HG03520 (cell line): ENCODE measurements around the gene SLC15A3.
"Not testable (repeated sequence)": the region's sequence is repeated elsewhere in the genome, so short reads cannot be mapped to it uniquely, and the experiment has no call there.

Experiments used
- ATAC-seq: cut with Tn5 transposase; IDR thresholded peaks from one replicate; pipeline ENCODE4 v1.9.1; 2021; ENCODE audit warnings: mild to moderate bottlenecking, moderate library complexity; ENCODE audit not compliant: unreplicated experiment

The SLC15A3 gene

GRCh38 chr11:60977224-60977623 lies 25.2 kb upstream of the SLC15A3 start:
- ATAC-seq: no peak

DNA sequence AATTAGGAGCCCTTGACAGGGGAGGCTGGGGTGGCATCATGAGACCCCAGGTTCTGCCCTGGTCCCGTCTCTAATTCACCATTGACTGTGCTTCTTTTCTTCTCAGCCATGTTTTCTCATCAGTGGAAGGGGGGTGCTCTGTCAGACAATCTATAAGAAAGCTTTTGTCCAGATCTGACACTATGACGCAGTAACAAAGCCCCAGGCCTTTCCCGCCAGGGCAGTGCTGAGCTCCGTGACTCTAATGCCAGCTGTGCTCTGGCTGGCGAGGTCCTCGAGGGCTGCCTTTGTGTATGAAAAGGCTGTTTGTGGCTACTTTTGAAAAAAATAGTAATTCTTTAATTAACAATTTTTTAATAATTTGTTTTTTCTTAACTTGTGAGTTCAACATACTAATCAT lies 22.8 kb upstream of the SLC15A3 start:
- no peak for ATAC-seq

GRCh38 chr11:60974316-60974715 lies 22.3 kb upstream of the SLC15A3 start:
- not testable (repeated sequence) for ATAC-seq

GRCh38 chr11:60973699-60974098 lies 21.7 kb upstream of the SLC15A3 start:
- ATAC-seq: no peak

GRCh38 chr11:60972182-60973030 lies 20.4 kb upstream of the SLC15A3 start:
- no peak for ATAC-seq

- no peak for ATAC-seq
These were observed 19.5 kb upstream of the SLC15A3 start, which contains the start of gene CD6 for GRCh38 chr11:60971520-60971919. TSS of gene CD6 (plus strand) at chr11:60971680. CDS start at chr11:60971866, 186 bp downstream.

DNA sequence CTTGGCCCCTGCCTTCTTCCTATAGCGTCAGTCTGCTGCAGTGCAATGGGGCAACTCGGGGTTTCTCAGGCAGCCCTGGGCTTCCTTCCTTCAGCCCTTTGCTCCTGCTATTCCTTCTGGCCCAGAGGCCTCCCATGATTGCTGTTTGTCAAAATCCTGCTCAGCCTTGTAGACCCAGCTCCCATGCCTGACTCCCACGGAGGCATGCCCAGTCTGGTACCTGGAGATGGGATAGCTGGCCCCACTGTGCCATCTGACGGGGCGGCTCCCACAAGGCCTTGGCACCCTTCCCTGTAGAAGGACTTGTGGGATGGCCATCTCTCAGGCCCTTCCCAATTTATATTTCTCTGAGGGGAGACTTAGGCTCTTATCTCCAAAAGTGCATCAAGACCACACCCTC lies 18.9 kb upstream of the SLC15A3 start:
- no peak for ATAC-seq

- peak; percentile 46 for ATAC-seq
These were observed 18.4 kb upstream of the SLC15A3 start for GRCh38 chr11:60970369-60970774.

- ATAC-seq: no peak
These were observed 16.2 kb upstream of the SLC15A3 start for GRCh38 chr11:60968223-60968622.

DNA sequence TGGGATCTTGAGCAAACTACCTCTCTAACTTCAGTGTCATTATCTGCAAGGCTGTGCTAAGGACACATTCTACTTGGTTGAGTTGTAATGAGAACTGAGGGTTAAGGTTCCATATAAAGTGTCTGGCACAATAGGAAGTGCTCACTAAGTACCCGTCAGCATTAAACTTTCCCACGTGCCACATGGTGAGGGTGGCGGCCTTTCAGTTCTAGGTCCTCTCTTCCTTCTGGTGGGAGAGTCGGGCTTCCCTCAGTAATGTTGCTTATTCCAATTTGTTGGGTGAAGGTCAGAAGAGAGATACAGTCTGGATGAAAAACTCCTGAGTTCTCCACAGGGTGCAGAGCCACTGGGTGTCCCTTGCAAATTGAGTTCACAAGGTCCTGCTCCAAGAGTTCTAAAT lies 14.9 kb upstream of the SLC15A3 start:
- ATAC-seq: no peak

GRCh38 chr11:60964801-60965200 lies 12.8 kb upstream of the SLC15A3 start:
- no peak for ATAC-seq

- no peak for ATAC-seq
These were observed 8.4 kb upstream of the SLC15A3 start for GRCh38 chr11:60960405-60960804.

DNA sequence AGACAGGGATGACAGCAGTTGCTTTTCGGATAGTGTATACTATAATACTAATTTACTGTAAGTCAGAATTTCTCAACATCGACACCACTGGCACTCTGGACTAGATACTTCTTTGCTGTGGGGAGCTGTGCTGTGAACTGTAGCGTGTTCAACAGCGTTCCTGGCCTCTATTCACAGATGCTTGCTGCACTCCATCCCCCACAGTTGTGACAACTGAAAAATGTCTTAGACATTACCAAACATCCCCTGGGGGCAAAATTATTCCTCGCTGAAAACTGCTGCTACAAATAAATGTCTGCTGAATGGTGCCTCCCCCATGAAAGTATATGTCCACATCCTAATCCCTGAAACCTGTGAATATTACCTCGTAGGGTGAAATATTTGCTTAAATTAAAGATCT lies 7.5 kb upstream of the SLC15A3 start:
- no peak for ATAC-seq

DNA sequence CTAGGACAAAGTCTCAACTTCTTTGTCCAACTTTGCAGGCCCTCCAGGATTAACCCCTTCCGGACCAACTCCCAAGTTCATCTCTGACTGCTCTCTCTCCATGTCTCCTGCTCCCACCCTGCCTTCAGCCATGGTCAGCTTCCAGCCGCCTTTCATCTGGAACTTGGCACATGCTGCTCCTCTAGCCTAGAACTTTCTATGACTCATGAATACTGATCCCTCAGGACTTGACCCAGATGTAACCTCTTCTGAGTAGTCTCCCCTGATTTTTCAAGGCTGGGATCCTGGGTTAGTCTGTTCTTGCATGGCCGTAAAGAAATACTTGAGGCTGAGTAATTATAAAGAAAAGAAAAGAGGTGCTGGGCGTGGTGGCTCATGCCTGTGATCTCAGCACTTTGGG lies 5.2 kb upstream of the SLC15A3 start:
- no peak for ATAC-seq

GRCh38 chr11:60955571-60955970 lies 3.6 kb upstream of the SLC15A3 start:
- no peak for ATAC-seq

DNA sequence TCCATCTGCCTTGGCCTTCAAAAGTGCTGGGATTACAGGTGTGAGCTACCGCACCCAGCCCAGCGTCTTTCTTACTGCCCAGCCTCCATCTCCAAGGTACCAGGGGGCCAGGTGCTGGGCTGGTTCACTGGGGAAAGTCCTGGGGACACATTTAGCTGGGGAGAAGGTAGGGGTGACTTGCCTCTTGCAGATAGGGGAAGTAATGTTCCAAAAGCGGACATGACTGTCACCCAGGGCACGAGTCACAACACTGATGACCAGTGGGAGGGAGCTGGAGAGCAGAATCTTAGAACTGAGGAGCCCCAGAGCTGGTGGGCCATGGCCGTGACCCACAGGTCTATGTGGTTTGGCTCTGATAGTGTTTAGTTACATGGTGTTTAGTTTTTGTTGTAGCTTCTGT lies 2.4 kb upstream of the SLC15A3 start:
- ATAC-seq: no peak

DNA sequence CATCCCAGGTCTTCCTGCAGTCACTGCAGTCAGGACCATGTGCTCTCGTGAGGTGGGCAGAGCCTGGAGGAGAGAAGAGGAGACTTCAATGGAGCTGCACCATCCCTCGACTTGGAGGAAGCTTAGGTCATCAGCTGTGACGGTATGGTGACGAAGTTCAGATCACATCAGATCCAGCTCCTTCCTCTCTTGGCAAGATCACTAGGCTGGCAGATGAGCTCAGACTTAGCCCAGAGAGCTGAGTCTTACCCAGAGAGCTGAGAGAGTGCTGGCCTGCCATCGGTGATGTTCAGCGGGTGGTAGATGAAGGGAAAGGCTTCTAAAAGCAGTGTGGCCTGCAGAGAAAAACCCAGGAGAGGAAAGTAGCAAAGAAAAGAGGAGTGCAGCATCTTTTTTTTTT lies 1.8 kb upstream of the SLC15A3 start:
- no peak for ATAC-seq

GRCh38 chr11:60952742-60953170 lies 780 bp upstream of the SLC15A3 start:
- ATAC-seq: peak; percentile 15

DNA sequence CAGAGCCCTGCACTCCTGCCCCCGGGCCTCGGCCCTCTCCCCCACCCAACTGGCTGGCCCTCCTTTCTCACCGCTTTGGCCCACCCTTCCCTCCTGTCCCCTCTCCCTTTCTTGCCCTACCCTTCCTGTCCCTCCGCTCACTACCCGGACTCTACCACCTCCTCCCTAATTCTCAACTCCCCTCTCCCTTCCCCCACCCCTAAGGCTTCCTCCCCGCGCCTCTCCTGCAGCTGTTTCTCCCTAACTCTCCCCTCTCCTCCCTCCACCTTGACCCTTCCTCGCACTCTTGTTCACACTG lies 421 bp downstream of the SLC15A3 start:
- no peak for ATAC-seq

GRCh38 chr11:60950933-60951605 lies 907 bp downstream of the SLC15A3 start:
- no peak for ATAC-seq

- ATAC-seq: no peak
These were observed 2.0 kb downstream of the SLC15A3 start for GRCh38 chr11:60950024-60950423.

DNA sequence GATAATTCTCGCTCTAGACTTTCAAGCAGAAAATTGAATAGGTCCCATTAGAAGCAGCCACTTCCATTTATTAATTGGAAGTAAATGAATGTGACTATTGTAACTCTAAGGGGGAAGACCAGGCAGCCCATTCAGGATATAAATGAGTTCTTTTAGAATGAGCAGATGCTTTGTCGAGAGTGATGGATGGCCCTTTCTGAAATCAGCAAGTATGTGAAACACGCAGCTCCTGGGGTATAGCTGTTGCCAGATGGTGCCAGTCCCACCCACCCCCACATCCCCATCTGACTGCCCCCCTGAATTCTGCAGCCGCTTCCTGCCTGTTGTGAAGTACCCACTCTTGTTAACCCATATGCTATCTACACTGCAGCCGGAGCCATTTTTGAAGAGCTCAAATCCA lies 3.7 kb downstream of the SLC15A3 start:
- ATAC-seq: no peak
